Duodenal mucosa (tissue), 2 donors: ENCODE measurements around the gene FOXN1.
A peak's percentile ranks its signal among the peaks of the same experiment; 100 is the strongest.

Experiments used
- H3K27ac ChIP-seq: one replicate; pipeline ENCODE4 v1.7.0; 2013; ENCODE audit warnings: low read depth, low read length
- H3K27me3 ChIP-seq, 2 donors: one replicate each; pipeline ENCODE4 v1.7.0; 2013; ENCODE audit warnings: low read length in 2 of 2, control low read depth in 1 of 2; ENCODE audit not compliant: insufficient read depth in 2 of 2, control insufficient read depth in 1 of 2
- H3K36me3 ChIP-seq, 2 donors: one replicate each; pipeline ENCODE4 v1.7.0; 2013; ENCODE audit warnings: low read length in 2 of 2, control low read depth in 1 of 2; ENCODE audit not compliant: insufficient read depth in 2 of 2, control insufficient read depth in 1 of 2
- H3K4me1 ChIP-seq, 2 donors: one replicate each; pipeline ENCODE4 v1.7.0; 2013; ENCODE audit warnings: low read length in 2 of 2, control low read depth in 1 of 2; ENCODE audit not compliant: insufficient read depth in 2 of 2, control insufficient read depth in 1 of 2
- H3K4me3 ChIP-seq, 2 donors: one replicate each; pipeline ENCODE4 v1.7.0; 2013; ENCODE audit warnings: low read length in 2 of 2, low read depth in 1 of 2
- H3K9ac ChIP-seq, 2 donors: one replicate each; pipeline ENCODE4 v1.7.0; 2013; ENCODE audit warnings: low read length in 2 of 2, low read depth in 1 of 2
- H3K9me3 ChIP-seq, 2 donors: one replicate each; pipeline ENCODE4 v1.7.0; 2013; ENCODE audit warnings: low read length in 2 of 2, control low read depth in 1 of 2; ENCODE audit not compliant: control insufficient read depth in 1 of 2

FOXN1 gene

DNA sequence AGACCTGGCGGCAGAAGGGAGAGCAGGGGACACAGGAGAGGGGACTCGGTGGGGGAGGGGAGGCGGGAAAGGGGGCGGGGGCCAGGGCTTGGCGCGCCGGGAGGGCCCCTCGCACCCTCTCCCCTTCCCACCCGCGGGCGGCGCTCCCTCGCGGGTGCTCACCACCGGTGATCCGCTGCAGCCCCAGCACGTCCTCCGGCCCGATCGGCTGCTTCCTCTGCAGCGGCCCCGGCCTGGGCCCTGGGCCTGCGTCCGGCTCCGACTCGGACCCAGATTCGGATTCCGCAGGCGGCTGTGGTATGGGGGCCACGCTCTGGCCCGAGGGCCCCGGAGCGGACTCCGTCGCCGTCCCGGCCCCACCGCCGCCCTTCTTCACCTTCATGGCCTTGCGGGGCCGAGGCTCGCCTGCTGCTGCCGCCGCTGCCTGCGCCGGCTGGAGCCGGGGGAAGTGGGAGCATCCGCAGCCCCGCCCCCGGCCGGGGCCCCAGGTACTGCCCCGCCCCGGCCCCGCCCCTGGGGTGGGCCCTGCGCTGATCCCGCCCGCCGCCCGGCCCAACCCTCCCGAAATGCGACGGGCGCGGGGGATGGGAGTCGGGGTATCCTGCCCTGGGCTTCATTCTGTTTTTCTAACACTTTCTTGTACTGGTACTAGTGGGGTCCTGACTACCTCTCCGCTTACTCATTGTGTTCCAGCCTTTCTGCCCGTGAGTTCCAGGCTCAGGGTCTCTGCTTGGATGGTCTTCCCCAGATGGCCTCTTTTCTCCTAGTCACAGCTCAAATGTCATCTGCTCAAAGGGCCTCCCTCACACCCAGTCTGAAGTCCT, 46.2 kb downstream of the FOXN1 start, which contains the start of gene UNC119:
TSS of gene UNC119 (minus strand) at position 449 of the 824 bp plus-strand sequence. CDS start at position 382, 67 bp downstream.
- H3K27me3 ChIP-seq = no peaks in the 10 kb centered on the region
- H3K9me3 ChIP-seq = no peaks in the 10 kb centered on the region
- peak within 1 kb of the TSS; percentile 16 to 63 for H3K9ac ChIP-seq
- peak within 1 kb of the TSS; percentile 50 to 75 for H3K4me3 ChIP-seq
- H3K36me3 ChIP-seq = peaks cover 30 to 48% of the 10 kb centered on the region in 2 donors
- H3K4me1 ChIP-seq = peaks cover 25 to 27% of the 10 kb centered on the region in 2 donors
- H3K27ac ChIP-seq = no peak within 1 kb of the TSS

DNA sequence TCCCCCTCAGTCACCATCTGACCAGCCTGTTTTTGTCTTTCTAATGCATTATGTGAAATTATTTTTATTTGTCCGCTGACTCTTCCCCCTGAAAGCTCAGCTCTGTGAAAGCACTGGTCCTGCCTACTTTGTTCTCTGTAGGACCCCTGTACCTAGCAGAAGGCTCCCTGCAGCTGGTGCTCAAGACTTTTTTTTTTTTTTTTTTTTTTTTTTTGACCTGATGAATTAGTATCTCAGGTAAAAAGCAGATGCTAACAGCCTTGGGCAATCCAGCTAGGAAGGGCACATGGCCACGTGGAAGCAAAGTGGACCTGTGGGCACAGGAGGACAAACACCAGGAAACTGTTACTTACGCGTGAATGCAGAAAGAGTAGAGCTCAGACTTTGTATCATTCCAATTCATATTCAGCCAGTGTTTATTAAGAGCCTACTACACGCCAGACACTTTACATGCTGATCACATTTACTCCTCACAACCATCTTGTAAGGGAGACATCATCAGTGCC, 46.9 kb downstream of the FOXN1 start:
- Histone ChIP-seq H3K9ac (no peak overlapping the region), H3K4me1 (peaks cover 25 to 27% of the 10 kb centered on the region in 2 donors), H3K27me3 (no peaks in the 10 kb centered on the region), H3K27ac (no peak overlapping the region), H3K9me3 (no peaks in the 10 kb centered on the region), H3K4me3 (peak overlapping the region; percentile 48 to 50), H3K36me3 (peaks cover 34 to 51% of the 10 kb centered on the region in 2 donors)

DNA sequence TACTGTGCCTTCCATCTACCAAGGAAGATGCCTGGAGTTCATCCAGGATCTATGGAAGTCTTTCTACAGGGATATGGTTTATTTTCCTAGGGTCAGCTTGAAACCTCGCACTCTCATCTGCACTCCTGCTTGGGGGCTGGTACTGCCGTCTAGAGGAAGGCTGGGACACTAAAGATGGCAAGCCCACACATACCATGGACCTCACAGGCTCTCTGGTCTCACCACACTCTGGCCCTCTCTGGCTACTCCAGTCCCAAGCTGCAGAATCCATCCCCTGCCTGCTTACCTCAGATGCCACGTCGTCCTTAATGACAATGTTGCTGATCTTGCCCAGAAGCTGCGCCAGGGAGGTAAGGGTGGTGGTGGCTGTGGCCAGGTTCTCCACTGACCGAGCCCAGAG, 48.4 kb downstream of the FOXN1 start:
- no peak overlapping the region for H3K27ac ChIP-seq
- H3K36me3 ChIP-seq = peaks cover 39 to 61% of the 10 kb centered on the region in 2 donors
- H3K4me1 ChIP-seq = peaks cover 19 to 20% of the 10 kb centered on the region in 2 donors
- no peak overlapping the region for H3K9ac ChIP-seq
- no peak overlapping the region for H3K4me3 ChIP-seq
- H3K27me3 ChIP-seq = no peaks in the 10 kb centered on the region
- no peaks in the 10 kb centered on the region for H3K9me3 ChIP-seq

DNA sequence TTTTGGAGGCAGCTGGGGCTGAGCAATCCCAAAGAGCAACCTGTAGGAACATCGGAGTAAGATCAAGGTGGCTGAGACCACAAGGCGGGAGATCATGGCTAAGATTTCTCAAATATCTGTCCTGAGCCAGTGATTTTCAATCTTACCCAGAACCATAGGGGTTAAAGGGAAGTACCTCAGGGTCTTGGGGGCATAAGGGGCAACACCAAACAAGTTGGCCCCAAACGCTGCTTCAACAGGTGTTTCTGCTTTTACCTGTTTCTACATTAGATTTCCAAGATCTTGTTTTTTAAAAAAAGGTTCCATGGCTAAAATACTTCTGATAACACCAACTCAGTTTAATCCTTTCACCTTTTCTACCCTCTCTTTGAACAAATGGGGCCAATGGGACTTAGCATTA, 48.9 kb downstream of the FOXN1 start:
- Histone ChIP-seq H3K27me3 (no peaks in the 10 kb centered on the region), H3K9me3 (no peaks in the 10 kb centered on the region), H3K4me3 (no peak overlapping the region), H3K27ac (no peak overlapping the region), H3K4me1 (peaks cover 14 to 16% of the 10 kb centered on the region in 2 donors), H3K9ac (no peak overlapping the region), H3K36me3 (peaks cover 44 to 66% of the 10 kb centered on the region in 2 donors)

DNA sequence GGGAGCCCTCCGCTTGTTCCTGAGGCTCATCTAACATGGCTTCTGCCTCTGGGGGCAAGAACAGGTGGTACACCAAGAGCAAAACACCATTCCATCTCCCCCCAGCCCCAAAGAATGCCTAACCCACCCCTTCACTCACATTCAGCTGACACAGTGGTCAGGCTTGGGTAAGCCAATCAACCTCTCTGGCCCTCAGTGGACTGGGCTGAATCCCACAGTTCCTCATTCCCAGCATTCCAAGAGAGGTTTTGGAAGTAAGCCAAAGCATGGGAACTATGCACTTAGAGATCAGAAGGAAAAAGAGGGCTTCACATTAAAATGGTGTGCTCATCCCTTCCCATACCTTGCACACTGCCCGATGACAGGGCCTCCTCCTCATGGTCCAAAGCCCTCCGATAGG, 57.3 kb downstream of the FOXN1 start:
- peaks cover 18 to 42% of the 10 kb centered on the region in 2 donors for H3K36me3 ChIP-seq
- H3K4me1 ChIP-seq = peaks cover 0 to 8% of the 10 kb centered on the region in 2 donors
- H3K27ac ChIP-seq = no peak overlapping the region
- no peaks in the 10 kb centered on the region for H3K9me3 ChIP-seq
- H3K27me3 ChIP-seq = no peaks in the 10 kb centered on the region
- H3K4me3 ChIP-seq = no peak overlapping the region
- no peak overlapping the region for H3K9ac ChIP-seq

DNA sequence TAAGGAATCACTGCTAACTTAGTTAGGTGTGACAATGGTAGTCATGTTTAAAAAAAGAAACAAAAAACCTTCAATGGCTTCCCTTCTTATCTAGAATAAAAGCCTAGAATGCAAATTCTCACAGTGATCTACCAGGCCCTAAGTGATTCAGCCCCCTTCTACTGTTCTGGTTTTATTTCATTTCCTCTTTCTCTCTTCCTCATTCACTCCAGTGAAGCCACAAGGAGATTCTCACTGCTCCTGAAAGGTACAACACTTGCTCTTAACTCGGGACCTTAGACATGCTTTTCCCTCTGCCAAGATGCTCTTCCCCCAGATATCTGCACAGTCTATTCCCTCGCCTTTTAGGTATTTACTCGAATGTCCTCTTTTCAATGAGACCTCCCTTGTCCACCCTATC, 61.5 kb downstream of the FOXN1 start:
- Histone ChIP-seq H3K4me1 (peaks cover 17 to 23% of the 10 kb centered on the region in 2 donors), H3K27me3 (no peaks in the 10 kb centered on the region), H3K9ac (no peak overlapping the region), H3K27ac (no peak overlapping the region), H3K9me3 (no peaks in the 10 kb centered on the region), H3K36me3 (peaks cover 5 to 13% of the 10 kb centered on the region in 2 donors), H3K4me3 (no peak overlapping the region)

DNA sequence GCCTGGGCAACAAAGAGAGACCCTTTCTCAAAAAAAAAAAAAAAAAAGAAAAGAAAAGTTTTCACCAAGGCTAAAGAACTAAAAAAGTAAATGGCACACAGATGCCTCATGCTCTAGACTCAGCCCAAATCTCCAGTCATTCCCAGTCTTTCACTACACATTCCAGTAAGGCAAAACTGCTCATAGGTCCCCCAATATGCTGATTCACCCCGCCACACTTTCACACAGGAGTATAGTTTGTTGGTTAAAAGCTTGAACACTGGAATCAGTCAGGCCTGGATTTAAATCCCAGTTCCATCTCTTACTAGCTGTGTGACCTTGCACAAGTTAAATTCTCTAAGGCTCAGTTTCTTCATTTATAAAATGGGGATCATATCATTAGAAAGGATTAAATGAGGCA, 63.3 kb downstream of the FOXN1 start:
- Histone ChIP-seq H3K9me3 (no peaks in the 10 kb centered on the region), H3K27me3 (no peaks in the 10 kb centered on the region), H3K4me1 (peaks cover 21 to 24% of the 10 kb centered on the region in 2 donors), H3K4me3 (no peak overlapping the region), H3K36me3 (peaks cover 0 to 2% of the 10 kb centered on the region in 2 donors), H3K9ac (no peak overlapping the region), H3K27ac (no peak overlapping the region)

DNA sequence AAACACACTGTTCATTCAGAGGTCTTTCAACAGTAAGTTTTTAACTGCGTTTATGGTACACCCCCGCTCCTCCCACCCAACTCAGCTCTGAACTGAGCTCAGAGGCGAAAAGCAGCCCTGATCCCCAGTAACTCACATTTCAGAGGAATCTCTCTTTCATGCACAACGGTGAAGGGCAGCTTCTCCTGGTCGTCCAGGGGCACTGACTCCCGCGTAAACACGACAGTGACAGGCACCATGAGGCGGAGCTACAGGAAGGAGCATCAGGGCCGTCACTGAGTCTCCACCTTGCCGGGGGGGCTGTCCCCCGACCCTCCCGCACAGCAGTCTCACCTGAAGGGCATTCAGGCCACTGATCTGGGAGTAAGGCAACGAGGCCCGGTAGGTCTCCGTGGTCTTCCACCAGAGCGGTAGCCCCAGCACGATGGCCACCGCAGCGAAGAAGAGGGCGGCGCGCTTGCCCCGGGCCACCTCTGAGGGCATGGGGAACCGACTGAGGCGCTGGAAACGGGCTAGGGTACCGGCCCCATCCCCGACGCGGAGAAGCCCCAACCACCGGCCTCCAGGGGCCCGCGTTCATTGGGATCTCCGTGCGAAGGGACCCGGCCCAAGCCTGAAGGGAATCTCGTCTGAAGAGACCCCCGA, 64.7 kb downstream of the FOXN1 start:
- Histone ChIP-seq H3K9ac (peak overlapping the region; percentile 77 to 92), H3K4me1 (peaks cover 22 to 24% of the 10 kb centered on the region in 2 donors), H3K27ac (peak overlapping the region; percentile 7), H3K36me3 (peaks cover 0 to 2% of the 10 kb centered on the region in 2 donors), H3K27me3 (no peaks in the 10 kb centered on the region), H3K4me3 (peak overlapping the region; percentile 81 to 98), H3K9me3 (no peaks in the 10 kb centered on the region)

DNA sequence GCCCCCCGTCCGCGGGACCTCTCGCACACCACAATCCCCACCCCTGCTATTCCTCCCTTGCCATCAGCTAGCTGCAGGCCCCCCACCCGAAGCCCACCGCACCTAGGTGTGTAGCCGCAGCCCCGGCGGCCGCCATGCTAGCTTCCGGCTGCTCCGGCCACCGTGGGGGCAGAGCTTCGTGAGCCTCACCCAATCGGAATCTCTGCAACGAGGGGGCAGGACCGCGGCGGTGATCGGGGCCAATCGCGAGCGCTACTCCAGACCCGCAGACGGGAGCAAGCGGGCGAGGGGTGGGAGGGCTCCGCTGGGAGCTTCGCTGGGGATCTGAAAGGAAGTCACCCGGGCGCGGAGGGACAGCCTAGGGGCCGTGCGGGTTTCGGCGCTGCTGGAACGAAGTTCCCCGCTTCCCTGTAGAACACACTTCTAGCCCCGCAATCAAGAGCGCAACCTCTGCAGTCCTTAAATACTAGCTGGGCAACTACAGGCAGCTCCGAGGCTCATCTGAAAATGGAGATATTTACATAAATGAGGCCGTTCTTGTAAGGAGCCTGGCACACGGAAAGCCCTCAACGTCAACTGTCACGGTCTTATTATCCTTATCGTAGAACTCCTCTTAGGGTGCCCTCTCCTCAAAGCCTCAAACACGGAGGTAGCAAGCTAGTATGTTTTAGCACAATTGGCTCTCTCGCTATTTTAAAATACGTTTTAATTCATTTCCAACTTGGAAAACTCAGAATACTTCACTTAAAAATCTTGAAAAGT, 65.4 kb downstream of the FOXN1 start, which contains the start of gene PIGS:
TSS of gene PIGS (minus strand) at position 164 of the 762 bp plus-strand sequence. CDS start at position 136, 28 bp downstream.
- H3K9ac ChIP-seq = peak within 1 kb of the TSS; percentile 77 to 92
- H3K4me1 ChIP-seq = peaks cover 24 to 26% of the 10 kb centered on the region in 2 donors
- peaks cover 0 to 2% of the 10 kb centered on the region in 2 donors for H3K36me3 ChIP-seq
- H3K4me3 ChIP-seq = peak within 1 kb of the TSS; percentile 81 to 98
- H3K27me3 ChIP-seq = no peaks in the 10 kb centered on the region
- no peaks in the 10 kb centered on the region for H3K9me3 ChIP-seq
- peak within 1 kb of the TSS; percentile 17 for H3K27ac ChIP-seq
